CD4-positive, alpha-beta T cell (primary cell): ENCODE data around the gene MEGF11. TPM values are rescaled to one million over a fixed set of nuclear protein-coding genes. Genes with fewer than 3 reads are reported as not detected.

ENCODE experiments used
- ATAC-seq: fragments of 200-7000 bp; cut with Tn5 transposase; one replicate; pipeline ENCODE4 v1.10.0; 2022; ENCODE audit warnings: mild to moderate bottlenecking; ENCODE audit not compliant: poor library complexity
- CTCF ChIA-PET: fragments of 350-600 bp; sonication (Branson Sonifier 250); formaldehyde crosslinking; loops from one replicate; lab custom pipeline; 2021; ENCODE audit warnings: antibody characterized with exemption, inconsistent platforms; lab: Charles Lee
- POLR2A ChIA-PET: fragments of 350-600 bp; sonication (Branson Sonifier 250); formaldehyde crosslinking; loops from one replicate; lab custom pipeline; 2021; ENCODE audit warnings: antibody characterized with exemption, inconsistent platforms; lab: Charles Lee
- DNase-seq, 14 experiments: peaks; one replicate each; pipeline ENCODE4 v3.0.0-alpha.2; 2013 to 2020; ENCODE audit warnings: mixed read lengths in 2 of 14
- H3K27ac ChIP-seq, 2 donors: one replicate each; pipeline versions ENCODE4 v1.5.1 to v1.7.0; 2013; ENCODE audit warnings: low read length in 2 of 2, low read depth in 1 of 2, mild to moderate bottlenecking in 1 of 2
- H3K27me3 ChIP-seq, 2 experiments: 1 replicate in 1 of 2; 2 replicates in 1 of 2; pipeline versions ENCODE4 v1.6.1 to v1.7.0; 2013; ENCODE audit warnings: low read length in 2 of 2, control low read depth in 1 of 2, mild to moderate bottlenecking in 1 of 2, moderate library complexity in 1 of 2; ENCODE audit not compliant: insufficient read depth in 2 of 2, control insufficient read depth in 1 of 2
- H3K36me3 ChIP-seq: one replicate; pipeline ENCODE4 v1.6.1; 2013; ENCODE audit warnings: low read length, control low read depth; ENCODE audit not compliant: insufficient read depth
- H3K4me1 ChIP-seq: one replicate; pipeline ENCODE4 v1.6.1; 2013; ENCODE audit warnings: low read length, control low read depth; ENCODE audit not compliant: insufficient read depth
- H3K4me3 ChIP-seq: one replicate; pipeline ENCODE4 v1.5.1; 2013; ENCODE audit warnings: mild to moderate bottlenecking, low read length, moderate library complexity
- H3K9me3 ChIP-seq, 2 experiments: 1 replicate in 1 of 2; 2 replicates in 1 of 2; pipeline versions ENCODE4 v1.6.1 to v1.7.0; 2013; ENCODE audit warnings: low read length in 2 of 2, mild to moderate bottlenecking in 2 of 2, control low read depth in 1 of 2, moderate library complexity in 1 of 2; ENCODE audit not compliant: control insufficient read depth in 1 of 2, insufficient read depth in 1 of 2
- H3K27ac Mint-ChIP-seq: one replicate; pipeline ENCODE4 v1.8.0; 2020; ENCODE audit warnings: mixed read lengths
- H3K27me3 Mint-ChIP-seq: one replicate; pipeline ENCODE4 v1.8.0; 2021; ENCODE audit warnings: mixed read lengths
- H3K36me3 Mint-ChIP-seq: one replicate; pipeline ENCODE4 v1.8.0; 2021; ENCODE audit warnings: low read depth, mixed read lengths
- H3K4me1 Mint-ChIP-seq: one replicate; pipeline ENCODE4 v1.8.0; 2021; ENCODE audit warnings: low read depth, mixed read lengths
- H3K4me3 Mint-ChIP-seq: one replicate; pipeline ENCODE4 v1.8.0; 2020; ENCODE audit warnings: mild to moderate bottlenecking, mixed read lengths
- H3K9me3 Mint-ChIP-seq: one replicate; pipeline ENCODE4 v1.8.0; 2020; ENCODE audit warnings: mixed read lengths
- CTCF ChIP-seq: fragments of 200-600 bp; IDR thresholded peaks from one replicate; pipeline ENCODE4 v1.8.0; 2022; ENCODE audit warnings: antibody characterized with exemption, mild to moderate bottlenecking
- intact Hi-C, 2 experiments: fragments of 100-400 bp; cut with DNase I in 1 of 2; cut with micrococcal nuclease in 1 of 2; formaldehyde crosslinking; loops; one replicate each; pipeline versions ENCODE4 v1.15.1 to v1.9.0; 2023 to 2025; cut with DNase I, micrococcal nuclease
- total RNA-seq, 174 experiments: library from RNA in 2 of 174; stranded (reverse) in 2 of 174; gene quantifications; one replicate each; pipeline ENCODE4 v1.2.3 and lab custom pipeline; 2021 to 2026

Gene MEGF11
- total RNA-seq, 2 experiments from 2014 or later, result not detected

DNA sequence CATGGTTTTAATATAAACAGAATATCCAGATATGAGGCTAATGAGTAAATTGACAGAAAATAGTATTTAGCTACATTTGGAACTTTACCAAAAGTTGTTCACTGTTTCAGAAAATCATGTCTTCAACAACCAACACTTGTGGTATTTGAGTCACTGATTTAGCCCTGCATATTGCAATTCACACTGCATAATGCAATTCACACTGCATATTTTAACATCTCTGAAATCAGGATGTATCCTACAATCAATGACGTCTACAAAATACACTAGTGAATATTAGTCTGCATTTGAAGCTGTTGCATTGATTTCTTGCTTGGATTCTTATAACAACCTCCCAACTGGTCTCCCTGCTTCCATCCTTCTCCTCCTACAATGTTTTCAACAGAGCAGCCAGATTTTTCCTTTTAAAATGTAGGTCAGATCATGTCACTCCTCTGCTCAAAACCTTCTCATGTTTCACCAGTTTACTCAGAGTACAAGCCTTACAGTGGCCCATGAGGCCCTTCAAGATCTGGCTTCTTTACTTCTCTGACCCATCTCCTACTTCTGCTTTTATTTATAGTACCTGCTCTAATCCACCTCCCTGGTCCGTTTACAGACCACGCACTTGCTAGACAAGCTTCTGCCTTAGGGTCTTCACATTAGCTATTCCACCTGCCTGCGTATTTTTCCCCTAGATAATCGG lies 395.7 kb downstream of the MEGF11 start:
- no peaks in the 10 kb centered on the region for H3K27me3 Mint-ChIP-seq
- H3K27me3 ChIP-seq, result no peaks in the 10 kb centered on the region
- no peak overlapping the region for H3K27ac Mint-ChIP-seq
- H3K9me3 Mint-ChIP-seq, result no peaks in the 10 kb centered on the region
- no peak overlapping the region for H3K4me3 ChIP-seq
- DNase-seq (peak in 1 of 14 experiments; percentile 24), ATAC-seq (no peak)
- POLR2A ChIA-PET, result interaction anchor here (2.3 to 2.7 kb wide), 2 partner anchors 11 to 67 kb away, joined by 9 to 14 read pairs; partner anchors contain the start of gene RAB11A
- H3K36me3 Mint-ChIP-seq, result no peaks in the 10 kb centered on the region
- no peaks in the 10 kb centered on the region for H3K36me3 ChIP-seq
- H3K4me1 Mint-ChIP-seq, result peaks cover 10% of the 10 kb centered on the region
- CTCF ChIA-PET, result interaction anchor here (0.7 to 1.6 kb wide), 6 partner anchors 11 to 168 kb away, joined by 3 to 8 read pairs (median 4); partner anchors contain the start of gene RAB11A
- H3K27ac ChIP-seq, result no peak overlapping the region
- no peak for TF ChIP-seq CTCF
- no peaks in the 10 kb centered on the region for H3K9me3 ChIP-seq
- intact Hi-C loops, result loop anchor here (1.0 to 5.0 kb wide), 5 partner anchors 25 to 471 kb away; no protein-coding TSS in a partner anchor
- peaks cover 2% of the 10 kb centered on the region for H3K4me1 ChIP-seq
- H3K4me3 Mint-ChIP-seq, result no peak overlapping the region

DNA sequence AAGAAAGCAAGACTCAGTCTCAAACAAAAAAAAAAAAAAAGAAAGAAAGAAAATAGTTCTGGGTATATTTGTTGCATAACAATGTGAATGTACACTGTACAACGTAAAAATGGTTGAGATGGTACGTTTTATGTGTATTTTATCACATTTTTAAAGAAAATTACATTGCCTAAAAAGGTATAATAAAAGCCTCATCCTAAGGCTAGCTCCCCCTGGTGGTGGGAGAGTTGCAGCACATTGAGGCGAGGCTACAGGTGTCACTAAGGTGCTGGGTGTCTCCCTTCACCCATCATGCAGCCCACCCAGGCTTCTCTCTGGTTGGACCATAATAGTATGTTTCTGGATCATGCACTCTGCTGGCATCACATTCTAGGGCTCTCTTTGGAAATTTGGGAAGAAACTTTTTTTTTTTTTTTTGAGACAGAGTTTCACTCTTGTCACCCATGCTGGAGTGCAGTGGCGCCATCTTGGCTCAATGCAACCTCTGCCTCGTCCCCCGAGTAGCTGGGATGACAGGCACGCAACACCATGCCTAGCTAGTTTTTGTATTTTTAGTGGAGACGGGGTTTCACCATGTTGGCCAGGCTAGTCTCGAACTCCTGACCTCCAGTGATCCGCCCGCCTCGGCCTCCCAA lies 396.6 kb downstream of the MEGF11 start:
- ATAC-seq (peak; percentile 94), DNase-seq (peak; percentile 73 to 91 (median 80))
- Mint-ChIP-seq H3K36me3 (no peaks in the 10 kb centered on the region), H3K9me3 (no peaks in the 10 kb centered on the region), H3K27ac (no peak overlapping the region), H3K27me3 (no peaks in the 10 kb centered on the region), H3K4me3 (no peak overlapping the region), H3K4me1 (peaks cover 6% of the 10 kb centered on the region)
- intact Hi-C loops, result loop anchor here (1.0 to 5.0 kb wide), 5 partner anchors 24 to 470 kb away; no protein-coding TSS in a partner anchor
- ChIA-PET CTCF (interaction anchor here (0.7 to 1.6 kb wide), 18 partner anchors 9 to 1221 kb away, joined by 3 to 8 read pairs (median 4); partner anchors contain the start of gene RAB11A), POLR2A (interaction anchor here (0.8 to 2.7 kb wide), 4 partner anchors 12 to 156 kb away, joined by 3 to 14 read pairs (median 6); partner anchors contain the start of genes DENND4A and RAB11A)
- Histone ChIP-seq H3K9me3 (no peaks in the 10 kb centered on the region), H3K4me1 (no peaks in the 10 kb centered on the region), H3K4me3 (no peak overlapping the region), H3K27ac (no peak overlapping the region), H3K27me3 (no peaks in the 10 kb centered on the region), H3K36me3 (no peaks in the 10 kb centered on the region)
- peak; percentile 92 for TF ChIP-seq CTCF

- H3K27me3 Mint-ChIP-seq, result peaks cover 5% of the 10 kb centered on the region
- ChIA-PET POLR2A (interaction anchor here (0.6 kb wide), 1 partner anchor 241 kb away, joined by 3 read pairs; the partner anchor contains the start of gene INTS14), CTCF (interaction anchor here (0.8 kb wide), 1 partner anchor 11 kb away, joined by 4 read pairs; no protein-coding TSS in a partner anchor)
Observed at GRCh38 chr15:65851981-65852380, 401.6 kb downstream of the MEGF11 start.

More at GRCh38 chr15:65851981-65852380, 401.6 kb downstream of the MEGF11 start:
- no peaks in the 10 kb centered on the region for H3K4me1 ChIP-seq
- DNase-seq (no peak), ATAC-seq (no peak)
- no peaks in the 10 kb centered on the region for H3K27me3 ChIP-seq
- H3K36me3 Mint-ChIP-seq, result no peaks in the 10 kb centered on the region
- H3K4me3 ChIP-seq, result no peak overlapping the region
- no peak overlapping the region for H3K27ac ChIP-seq
- no peaks in the 10 kb centered on the region for H3K9me3 ChIP-seq
- no peak for TF ChIP-seq CTCF
- H3K27ac Mint-ChIP-seq, result no peak overlapping the region
- H3K9me3 Mint-ChIP-seq, result no peaks in the 10 kb centered on the region
- no peak overlapping the region for H3K4me3 Mint-ChIP-seq
- intact Hi-C loops, result no loop called here
- no peaks in the 10 kb centered on the region for H3K36me3 ChIP-seq
- no peaks in the 10 kb centered on the region for H3K4me1 Mint-ChIP-seq
